Lower leg skin (tissue), 3 donors: Measurements from ENCODE around the gene MYL5.

Source experiments
- CTCF ChIP-seq, 3 donors: fragments of 450-650 bp; IDR thresholded peaks; one replicate each; pipeline ENCODE4 v1.5.1; 2016; ENCODE audit warnings: antibody characterized with exemption in 3 of 3, mild to moderate bottlenecking in 3 of 3, moderate library complexity in 2 of 3
- POLR2A ChIP-seq, 2 donors: fragments of 450-650 bp; IDR thresholded peaks; one replicate each; pipeline ENCODE4 v1.6.1; 2016 to 2017; ENCODE audit warnings: antibody characterized with exemption in 2 of 2, mild to moderate bottlenecking in 1 of 2, moderate library complexity in 1 of 2

- peak in 1 of 3 donors; percentile 64 for TF ChIP-seq CTCF (IDR thresholded peaks at IDR 0.05)
- TF ChIP-seq POLR2A (IDR thresholded peaks at IDR 0.05), result peak in 1 of 2 donors; percentile 54
Measured at GRCh38 chr4:674172-675035, at the start of gene MYL5, which contains the start of gene ATP5ME.
